GM19043 (cell line): ENCODE measurements around the gene TAS2R50.
"Not testable (repeated sequence)": the region's sequence is repeated elsewhere in the genome, so short reads cannot be mapped to it uniquely, and the experiment has no call there.

Experiments used
- ATAC-seq: cut with Tn5 transposase; IDR thresholded peaks from one replicate; pipeline ENCODE4 v1.9.1; 2021; ENCODE audit warnings: low read depth; ENCODE audit not compliant: unreplicated experiment

TAS2R50 gene

DNA sequence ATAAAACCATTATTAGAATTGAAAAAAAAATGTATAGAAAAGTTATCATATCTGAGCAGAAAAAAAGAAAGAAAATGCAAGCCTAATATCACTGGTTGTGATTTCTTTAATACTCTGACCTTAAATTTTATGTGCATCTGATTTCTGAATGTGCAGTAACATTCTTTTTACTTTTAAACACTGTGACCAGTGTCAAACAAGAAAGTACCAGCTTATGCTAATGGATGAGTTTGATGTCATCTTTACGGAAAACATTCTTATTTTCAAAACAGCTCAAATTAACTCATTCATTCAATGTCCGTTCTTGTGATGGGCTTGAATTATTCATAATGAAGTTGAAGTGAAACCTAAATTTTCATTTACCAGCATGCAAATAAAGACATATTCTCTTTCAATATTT is at the start of gene TAS2R50:
Gene TAS2R50 (minus strand): TSS at position 101 of the 400 bp plus-strand sequence. CDS start 52 bp downstream, at position 49.
- no peak for ATAC-seq

DNA sequence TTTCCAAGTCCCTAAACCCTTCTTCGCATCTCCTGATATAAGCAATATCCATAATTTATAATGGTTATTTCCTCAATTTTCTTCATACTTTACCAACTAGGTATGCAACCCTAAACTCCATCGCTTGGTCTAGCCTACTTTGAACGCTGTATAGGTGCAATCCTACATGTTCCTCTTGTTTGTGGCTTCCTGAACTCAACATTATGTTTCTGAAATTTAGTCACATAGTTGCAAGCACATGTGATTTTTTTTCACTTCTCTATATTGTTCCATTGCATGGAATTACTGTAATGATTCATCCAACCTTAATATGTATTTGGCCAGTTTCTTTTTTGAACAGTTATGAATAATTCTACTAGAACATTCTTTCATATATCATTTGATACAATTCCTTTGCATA is 47.2 kb upstream of the TAS2R50 start:
- not testable (repeated sequence) for ATAC-seq

DNA sequence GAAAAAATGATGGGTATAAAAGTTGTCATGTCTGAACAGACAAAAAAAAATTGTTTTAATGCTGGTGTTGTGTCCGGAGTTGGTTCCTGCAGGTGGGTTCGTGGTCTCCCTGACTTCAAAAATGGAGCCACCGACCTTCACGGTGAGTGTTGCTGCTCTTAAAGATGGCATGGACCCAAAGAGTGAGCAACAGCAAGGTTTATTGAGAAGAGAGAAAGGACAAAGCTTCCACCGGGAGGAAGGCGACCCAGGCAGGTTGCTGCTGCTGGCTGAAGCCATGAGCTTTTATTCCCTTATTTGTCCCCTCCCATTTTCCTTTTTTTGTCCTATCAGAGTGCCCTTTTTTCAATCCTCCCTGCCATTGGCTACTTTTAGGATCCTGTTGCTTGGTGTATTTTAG is 44.6 kb upstream of the TAS2R50 start, which contains the start of gene TAS2R31:
Gene TAS2R31 (minus strand): TSS at position 101 of the 400 bp plus-strand sequence. CDS start 72 bp downstream, at position 29.
- ATAC-seq: no peak

- ATAC-seq: no peak
Observed at GRCh38 chr12:11026118-11026517, 39.4 kb upstream of the TAS2R50 start.

- ATAC-seq: no peak
Observed at GRCh38 chr12:11023387-11023786, 36.7 kb upstream of the TAS2R50 start.

- no peak for ATAC-seq
Observed at GRCh38 chr12:11022520-11022919, 35.8 kb upstream of the TAS2R50 start, which contains the start of gene TAS2R19. TAS2R19 (minus strand) TSS chr12:11022620; CDS start chr12:11022571, 49 bp downstream.

- no peak for ATAC-seq
Observed at GRCh38 chr12:11016937-11017336, 30.2 kb upstream of the TAS2R50 start.

GRCh38 chr12:11015775-11016430 is 29.2 kb upstream of the TAS2R50 start:
- ATAC-seq: no peak

GRCh38 chr12:11014234-11014633 is 27.5 kb upstream of the TAS2R50 start:
- ATAC-seq: no peak

- ATAC-seq: no peak
Observed at GRCh38 chr12:11007608-11008007, 20.9 kb upstream of the TAS2R50 start.

- ATAC-seq: no peak
Observed at GRCh38 chr12:10998204-10998603, 11.5 kb upstream of the TAS2R50 start, which contains the start of gene TAS2R20. TAS2R20 (minus strand) TSS chr12:10998304; CDS start chr12:10997875, 429 bp downstream.

- ATAC-seq: no peak
Observed at GRCh38 chr12:10994307-10994706, 7.6 kb upstream of the TAS2R50 start.

DNA sequence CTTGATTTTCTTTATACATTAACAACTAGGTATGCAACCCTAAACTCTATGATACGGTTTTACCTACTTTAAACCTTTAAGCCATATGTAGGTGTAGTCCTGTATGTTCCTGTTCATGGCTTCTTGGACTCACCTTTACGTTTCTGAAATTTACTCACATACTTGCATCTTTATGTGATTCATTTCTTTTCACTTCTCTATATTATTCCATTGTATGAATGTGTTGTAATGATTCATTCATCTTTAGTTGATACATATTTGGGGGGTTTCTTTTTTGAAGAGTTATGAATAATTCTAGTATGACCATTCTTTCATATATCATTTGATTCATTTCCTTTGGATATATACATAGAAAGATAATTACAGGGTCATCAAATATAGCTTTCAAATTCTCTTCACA is 2.4 kb upstream of the TAS2R50 start:
- no peak for ATAC-seq

DNA sequence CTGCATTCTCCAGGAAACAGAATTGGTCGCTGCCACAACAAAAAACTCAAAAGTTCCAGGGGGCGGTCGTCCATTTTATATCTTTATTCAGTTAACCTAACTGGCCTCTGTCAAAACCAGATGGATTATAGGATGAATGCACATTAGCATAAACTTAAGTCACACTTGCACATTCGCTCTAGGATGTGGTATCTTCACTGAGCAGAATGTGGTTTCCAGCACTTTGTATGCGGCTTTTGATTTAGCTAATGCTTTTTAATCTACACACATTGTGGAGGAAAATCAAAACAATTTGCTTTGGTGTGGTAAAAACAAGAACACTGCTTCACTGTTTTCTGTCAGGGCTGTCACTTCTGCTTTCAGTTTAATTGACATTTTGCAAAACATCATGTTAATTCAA is 4.5 kb downstream of the TAS2R50 start:
- ATAC-seq: no peak

DNA sequence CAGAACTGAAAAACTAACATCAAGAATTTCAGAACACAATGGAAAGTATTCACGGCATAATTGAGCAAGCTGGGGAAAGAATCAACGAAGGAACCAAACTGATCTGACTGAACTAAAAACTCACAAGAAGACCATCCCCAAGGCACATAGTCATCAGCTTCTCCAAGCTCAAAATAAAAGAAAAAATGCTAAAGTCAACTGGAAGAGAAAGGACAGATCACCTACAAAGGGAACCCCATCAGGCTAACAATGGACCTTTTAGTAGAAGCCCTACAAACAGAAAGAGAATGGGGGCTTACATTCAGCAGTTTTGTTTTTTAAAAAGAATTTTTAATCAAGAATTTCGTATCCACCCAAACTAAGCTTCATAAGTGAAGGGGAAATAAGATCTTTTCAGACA is 11.7 kb downstream of the TAS2R50 start:
- ATAC-seq: no peak

DNA sequence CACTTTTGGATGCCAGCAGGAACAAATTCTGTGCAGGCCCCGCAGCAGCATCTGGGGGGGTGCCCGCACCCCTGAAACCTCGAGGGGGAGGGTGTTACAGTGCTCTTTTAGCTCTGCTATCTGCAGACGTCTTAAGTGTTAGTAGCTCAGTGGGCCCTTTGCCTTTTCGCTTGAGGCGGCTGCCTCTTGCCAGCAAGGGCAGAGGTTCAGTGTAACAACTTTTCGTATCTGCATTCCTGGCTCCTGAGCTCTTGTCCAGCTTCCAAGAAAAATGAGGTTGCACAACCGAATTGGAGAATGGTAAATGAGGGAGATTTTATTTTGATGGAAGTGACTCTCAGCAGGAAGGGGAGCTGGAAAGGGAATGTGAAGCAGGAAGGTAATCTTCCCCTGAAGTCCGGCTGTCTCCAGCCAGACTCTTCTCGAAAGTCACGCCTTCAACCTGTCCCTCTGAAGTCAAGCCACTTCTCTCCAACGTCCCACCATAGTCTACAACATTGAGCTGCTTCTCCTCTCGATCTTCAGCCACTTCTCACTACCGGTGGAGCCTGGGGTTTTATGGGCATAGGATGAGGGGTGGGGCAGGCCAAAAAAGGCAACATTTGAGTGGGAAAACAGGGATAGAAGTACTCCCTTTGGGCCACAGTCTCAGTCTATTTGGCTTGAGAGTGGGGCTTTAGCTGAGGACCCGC is 17.8 kb downstream of the TAS2R50 start:
- no peak for ATAC-seq

DNA sequence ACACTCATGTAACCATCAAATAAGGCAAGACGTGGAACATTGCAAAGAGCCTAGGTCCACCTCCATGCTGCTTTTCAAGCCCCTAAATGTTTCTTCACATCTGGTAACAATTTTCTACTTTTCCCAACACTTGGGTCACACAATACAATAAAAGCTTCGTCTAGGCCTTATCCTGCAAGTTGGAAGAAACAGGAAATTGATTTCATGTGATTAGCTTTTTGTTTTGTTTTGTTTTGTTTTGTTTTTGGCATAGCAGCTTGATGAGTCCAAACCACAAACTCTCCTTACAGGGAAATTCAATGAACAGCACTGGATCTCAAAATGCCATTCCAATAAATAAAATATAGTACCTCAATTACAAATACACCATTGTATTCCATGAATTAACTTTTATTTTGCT is 19.3 kb downstream of the TAS2R50 start:
- ATAC-seq: no peak

- no peak for ATAC-seq
Observed at GRCh38 chr12:10966314-10966713, 20.4 kb downstream of the TAS2R50 start.

DNA sequence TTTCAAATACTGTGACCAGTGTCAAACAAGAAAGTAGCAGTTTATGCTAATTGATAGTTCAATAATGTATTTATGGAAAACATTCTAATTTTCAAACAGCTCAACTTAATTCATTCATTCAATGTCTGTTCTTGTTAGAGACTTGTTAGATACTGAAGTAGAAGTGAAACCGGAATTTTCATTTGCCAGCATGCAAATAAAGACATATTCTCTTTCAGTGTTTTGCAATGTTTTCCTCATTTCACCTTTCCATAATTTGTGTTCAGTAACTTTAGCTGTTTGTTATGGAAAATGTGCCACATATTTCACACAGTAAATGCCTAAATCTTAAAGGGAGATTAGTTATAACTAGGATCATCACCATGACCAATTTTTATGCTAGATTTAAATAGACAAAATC is 21.2 kb downstream of the TAS2R50 start:
- ATAC-seq: no peak

DNA sequence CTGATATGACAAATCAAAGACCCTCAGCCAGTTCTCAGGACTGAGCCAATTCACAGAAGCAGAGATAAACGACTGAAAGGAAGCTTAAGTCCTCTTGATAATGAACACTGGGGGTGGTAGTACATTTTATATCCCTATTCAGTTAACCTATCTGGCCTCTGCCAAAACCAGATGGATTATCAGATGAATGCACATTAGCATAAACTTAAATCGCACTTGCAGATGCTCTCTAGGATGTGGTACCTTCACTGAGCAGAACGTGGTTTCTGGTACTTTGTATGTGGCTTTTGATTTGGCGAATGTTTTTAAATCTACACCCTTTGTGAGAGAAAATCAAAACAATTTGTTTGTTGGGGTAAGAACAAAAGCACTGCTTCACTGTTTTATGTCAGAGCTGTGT is 26.5 kb downstream of the TAS2R50 start:
- no peak for ATAC-seq

- ATAC-seq: no peak
Observed at GRCh38 chr12:10959804-10960203, 26.9 kb downstream of the TAS2R50 start.

GRCh38 chr12:10957741-10958140 is 29.0 kb downstream of the TAS2R50 start:
- ATAC-seq: no peak
